ENCODE measurements around the gene MRPL55.

MRPL55 gene

GRCh38 chr1:228066891-228067654 is 42.0 kb downstream of the MRPL55 start:
- DNase-seq: no peak

GRCh38 chr1:228066416-228066815 is 42.7 kb downstream of the MRPL55 start:
- no peak for DNase-seq

GRCh38 chr1:228065543-228066347 is 43.4 kb downstream of the MRPL55 start:
- DNase-seq: no peak

- no peak for DNase-seq
Measured at GRCh38 chr1:228064741-228065542, 44.2 kb downstream of the MRPL55 start.

GRCh38 chr1:228064296-228064695 is 44.8 kb downstream of the MRPL55 start:
- DNase-seq: no peak

- DNase-seq: no peak
Measured at GRCh38 chr1:228063251-228064191, 45.6 kb downstream of the MRPL55 start.

GRCh38 chr1:228062812-228063211 is 46.3 kb downstream of the MRPL55 start:
- no peak for DNase-seq

GRCh38 chr1:228062085-228062791 is 46.9 kb downstream of the MRPL55 start:
- DNase-seq: no peak

GRCh38 chr1:228061411-228062084 is 47.6 kb downstream of the MRPL55 start:
- no peak for DNase-seq

GRCh38 chr1:228060458-228061190 is 48.5 kb downstream of the MRPL55 start:
- DNase-seq: no peak

- DNase-seq: peak; percentile 48 to 66 (median 62)
Measured at GRCh38 chr1:228059634-228060457, 49.3 kb downstream of the MRPL55 start.

- DNase-seq: peak; percentile 44 to 69 (median 51)
Measured at GRCh38 chr1:228058949-228059633, 50.0 kb downstream of the MRPL55 start.

- DNase-seq: no peak
Measured at GRCh38 chr1:228058172-228058948, 50.7 kb downstream of the MRPL55 start.
